ENCODE results near the gene RIC3.

DNA sequence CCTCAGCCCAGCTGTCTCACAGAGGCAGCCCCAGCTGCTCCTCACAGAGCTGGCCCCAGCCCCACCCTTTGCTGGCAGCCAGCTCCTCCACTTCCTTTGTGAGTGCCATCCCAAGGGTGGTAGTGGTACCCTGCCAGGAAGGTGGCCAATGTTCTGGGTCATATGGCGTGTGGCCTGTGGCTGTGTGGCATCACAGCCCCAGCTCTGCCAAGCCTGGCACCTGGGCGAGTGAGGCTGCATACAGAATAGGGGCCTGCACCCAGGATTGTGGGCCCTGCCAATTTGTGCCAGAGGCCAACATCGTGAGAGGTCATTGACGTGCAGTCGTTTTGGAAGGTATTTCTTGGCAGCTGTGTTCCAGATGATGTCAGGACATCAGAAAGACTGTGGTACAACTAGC, 77.1 kb downstream of the RIC3 start:
- TF ChIP-seq FOXK2 (IDR thresholded peaks at IDR 0.05), result no peak
- no peak for TF ChIP-seq SUZ12 (IDR thresholded peaks at IDR 0.05)
- TF ChIP-seq BHLHE40 (IDR thresholded peaks at IDR 0.05; ENCODE audit: borderline replicate concordance), result no peak
- no peak for TF ChIP-seq L3MBTL2 (conservative IDR thresholded peaks at IDR 0.05)
- TF ChIP-seq SP1 (IDR thresholded peaks at IDR 0.05), result no peak
- TF ChIP-seq ELF4 (IDR thresholded peaks at IDR 0.05), result no peak
- no peak for TF ChIP-seq FOXM1 (IDR thresholded peaks at IDR 0.05; ENCODE audit: borderline replicate concordance)
